GM12878 (cell line): ENCODE measurements around the gene RIC3. TPM values are rescaled to one million over a fixed set of nuclear protein-coding genes. Genes with fewer than 3 reads are reported as not detected.

Experiments
- ATAC-seq: fragments of 200-7000 bp; cut with Tn5 transposase; 3 replicates; pipeline ENCODE4 v1.9.1; 2020; ENCODE audit warnings: mild to moderate bottlenecking, moderate library complexity
- BruUV-seq: library from RNA; stranded (reverse); fragments of 400-500 nt; replicated peaks from 2 replicates; lab custom pipeline; 2021; lab: Mats Ljungman, UMichigan
- CTCF ChIA-PET: fragments of 300-600 bp; sonication (Branson Sonifier 250); formaldehyde crosslinking; extraction: SDS; loops from one replicate; lab custom pipeline; 2021; ENCODE audit warnings: inconsistent platforms; lab: Yijun Ruan, JAX
- POLR2A ChIA-PET: fragments of 350-600 bp; formaldehyde crosslinking; extraction: SDS; loops from one replicate; lab custom pipeline; 2021; ENCODE audit warnings: inconsistent platforms; lab: Charles Lee
- RAD21 ChIA-PET: fragments of 300-600 bp; sonication (Branson Sonifier 250); formaldehyde crosslinking; loops from one replicate; lab custom pipeline; 2023; ENCODE audit warnings: antibody characterized with exemption; ENCODE audit not compliant: unreplicated experiment; lab: Charles Lee
- SMC1A ChIA-PET: fragments of 300-600 bp; sonication (Branson Sonifier 250); formaldehyde crosslinking; loops from one replicate; lab custom pipeline; 2023; ENCODE audit not compliant: unreplicated experiment, uncharacterized antibody; lab: Charles Lee
- DNase-seq: peaks from one replicate; pipeline ENCODE4 v3.0.0-alpha.2; 2011; ENCODE audit warnings: low read depth, low spot score
- FAIRE-seq: peaks from 3 replicates; lab custom pipeline; 2011; peaks lifted over from hg19 to GRCh38; lab: Jason Lieb, UNC
- H2AFZ ChIP-seq: 2 replicates; pipeline ENCODE4 v1.6.0; 2011; ENCODE audit warnings: low read depth, low read length, control low read depth; ENCODE audit not compliant: control insufficient read depth
- H3K27ac ChIP-seq: 2 replicates; pipeline ENCODE4 v1.5.1; 2011; ENCODE audit warnings: control low read depth; ENCODE audit not compliant: control insufficient read depth, insufficient read depth
- H3K27me3 ChIP-seq, 2 experiments: replicated peaks in 1 of 2; 2 replicates each; pipeline versions ENCODE4 v1.6.0 to v1.6.1; 2011; ENCODE audit warnings: low read length in 1 of 2; ENCODE audit not compliant: control insufficient read depth in 2 of 2, insufficient read depth in 2 of 2
- H3K36me3 ChIP-seq, 2 experiments: 2 replicates each; pipeline ENCODE4 v1.5.1; 2011; ENCODE audit warnings: low read length in 1 of 2; ENCODE audit not compliant: control insufficient read depth in 2 of 2, insufficient read depth in 2 of 2
- H3K4me1 ChIP-seq: 2 replicates; pipeline ENCODE4 v1.6.1; 2011; ENCODE audit warnings: mild to moderate bottlenecking, low read length, moderate library complexity, mixed read lengths; ENCODE audit not compliant: control insufficient read depth, insufficient read depth
- H3K4me2 ChIP-seq: 2 replicates; pipeline ENCODE4 v1.6.0; 2011; ENCODE audit warnings: control low read depth; ENCODE audit not compliant: control insufficient read depth, insufficient read depth
- H3K4me3 ChIP-seq: fragments of 200-600 bp; sonication (generic); 2 replicates; pipeline ENCODE4 v1.5.1; 2016
- H3K79me2 ChIP-seq: 2 replicates; pipeline ENCODE4 v1.6.0; 2011; ENCODE audit warnings: low read length; ENCODE audit not compliant: control insufficient read depth, insufficient read depth
- H3K9ac ChIP-seq: 2 replicates; pipeline ENCODE4 v1.8.0; 2011; ENCODE audit warnings: low read length, control low read depth, mixed read lengths; ENCODE audit not compliant: control insufficient read depth, insufficient read depth
- H3K9me3 ChIP-seq: replicated peaks from 3 replicates; pipeline ENCODE4 v1.5.1; 2011; ENCODE audit warnings: mild to moderate bottlenecking, low read length; ENCODE audit not compliant: control insufficient read depth, insufficient read depth
- H4K20me1 ChIP-seq: 2 replicates; pipeline ENCODE4 v1.6.0; 2011; ENCODE audit not compliant: control insufficient read depth, insufficient read depth
- CBX5 ChIP-seq: sonication (generic); IDR thresholded peaks from 2 replicates; pipeline ENCODE4 v1.6.1; 2016; ENCODE audit warnings: low read depth, moderate library complexity, mild to moderate bottlenecking, inconsistent platforms
- CHD1 ChIP-seq: IDR thresholded peaks from 2 replicates; pipeline ENCODE4 v1.6.1; 2012; ENCODE audit warnings: low read depth, low read length, improper control_type of control experiment
- EP300 ChIP-seq, 2 experiments: fragments of 150-350 bp in 1 of 2; IDR thresholded peaks; 2 replicates each; pipeline ENCODE4 v1.6.1; 2011 to 2012; ENCODE audit warnings: low read depth in 2 of 2, low read length in 2 of 2, borderline replicate concordance in 1 of 2, improper control_type of control experiment in 1 of 2, inconsistent platforms in 1 of 2; ENCODE audit not compliant: control insufficient read depth in 1 of 2
- FOXK2 ChIP-seq: fragments of 450-650 bp; IDR thresholded peaks from 2 replicates; pipeline ENCODE4 v1.6.1; 2017; ENCODE audit warnings: mild to moderate bottlenecking, moderate library complexity
- NFYB ChIP-seq: IDR thresholded peaks from 2 replicates; pipeline ENCODE4 v1.6.1; 2011; ENCODE audit warnings: low read depth, mild to moderate bottlenecking, low read length, improper control_type of control experiment, moderate library complexity; ENCODE audit not compliant: insufficient read depth
- SIX5 ChIP-seq: IDR thresholded peaks from 2 replicates; pipeline ENCODE4 v1.6.1; 2011; ENCODE audit warnings: mild to moderate bottlenecking, low read depth, low read length, moderate library complexity; ENCODE audit not compliant: severe bottlenecking
- SKIL ChIP-seq: fragments of 450-650 bp; IDR thresholded peaks from 2 replicates; pipeline ENCODE4 v1.6.1; 2017; ENCODE audit warnings: mild to moderate bottlenecking, low read depth, inconsistent platforms; ENCODE audit not compliant: poor library complexity, severe bottlenecking
- YBX1 ChIP-seq: fragments of 450-650 bp; IDR thresholded peaks from 2 replicates; pipeline ENCODE4 v1.6.1; 2016; ENCODE audit warnings: antibody characterized with exemption
- ZNF207 ChIP-seq: fragments of 450-650 bp; IDR thresholded peaks from 2 replicates; pipeline ENCODE4 v1.6.1; 2014; ENCODE audit warnings: antibody characterized with exemption, mild to moderate bottlenecking, borderline replicate concordance
- ZNF24 ChIP-seq: fragments of 450-650 bp; IDR thresholded peaks from 2 replicates; pipeline ENCODE4 v1.6.1; 2017; ENCODE audit warnings: antibody characterized with exemption, mild to moderate bottlenecking
- WGBS: methylation state at CpG from one replicate; pipeline ENCODE4 v1.1.6; 2016; ENCODE audit warnings: low lambda C conversion rate; ENCODE audit not compliant: insufficient replicate concordance, insufficient coverage; ENCODE audit errors: missing lambda C conversion rate; 5-methylcytosine and 5-hydroxymethylcytosine counted together
- in situ Hi-C: fragments of 300-500 bp; cut with MboI; formaldehyde crosslinking; loops from 9 replicates; pipeline ENCODE4 v1.14.3; 2018; ENCODE audit warnings: mixed read lengths
- intact Hi-C: fragments of 100-400 bp; cut with micrococcal nuclease; formaldehyde crosslinking; loops from one replicate; pipeline ENCODE4 v1.14.2; 2022; ENCODE audit not compliant: unreplicated experiment
- polyA plus RNA-seq, 11 experiments: library from polyadenylated mRNA; depleted of rRNA in 4 of 11; unstranded in 6 of 11; stranded (reverse) in 5 of 11; fragments of >200 nt; fragmentation: Nextera tagmentation in 4 of 11; fragmentation: Illumina TruSeq in 1 of 11; extraction: Ambion mirVana in 4 of 11; extraction: Trizol in 1 of 11; gene quantifications; 1 replicate in 1 of 11; 2 replicates in 10 of 11; pipeline versions ENCODE4 v1.2.1 to v1.2.3, GENCODE V29; 2011 to 2016; ENCODE audit warnings: inconsistent platforms in 2 of 11, missing spikeins in 2 of 11, low read depth in 1 of 11
- total RNA-seq, 4 experiments: library from RNA; depleted of rRNA in 3 of 4; stranded (reverse); fragments of >200 nt in 3 of 4; fragmentation: Illumina TruSeq in 1 of 4; extraction: Trizol in 1 of 4; gene quantifications; 2 replicates each; pipeline versions ENCODE4 v1.2.1 to v1.2.3, GENCODE V29; 2013 to 2021

The RIC3 gene
- total and polyA plus RNA-seq, 10 of the 15 experiments (the other 5 are each of a cell fraction or from before 2014, with no cell fraction given), result 0.90 to 8.9 (median 2.2) TPM

GRCh38 chr11:8204025-8204424 is 35.2 kb upstream of the RIC3 start (continued):
- TF ChIP-seq ZNF207, result no peak

GRCh38 chr11:8203414-8203715 is 34.5 kb upstream of the RIC3 start:
- in situ Hi-C loops, result no loop called here

More at GRCh38 chr11:8203414-8203715, 34.5 kb upstream of the RIC3 start:
- H3K9me3 ChIP-seq, result no peaks in the 10 kb centered on the region
- FAIRE-seq (no peak), DNase-seq (no peak), ATAC-seq (no peak)
- POLR2A ChIA-PET, result interaction anchor here (0.6 to 1.2 kb wide), 2 partner anchors 8 to 64 kb away, joined by 3 to 4 read pairs; no protein-coding TSS in a partner anchor
- no peak for TF ChIP-seq SKIL
- no peak for TF ChIP-seq FOXK2
- no peak for TF ChIP-seq EP300 (IDR thresholded peaks at IDR 0.05; ENCODE audit: borderline replicate concordance in 1 of 2, control insufficient read depth in 1 of 2, low read depth in 2 of 2, low read length in 2 of 2)
- no peak for TF ChIP-seq YBX1
- no peak for TF ChIP-seq CHD1
- no peak for TF ChIP-seq NFYB
- no peak for TF ChIP-seq ZNF24
- TF ChIP-seq CBX5, result no peak
- TF ChIP-seq SIX5, result no peak
- H3K36me3 ChIP-seq, result no peaks in the 10 kb centered on the region
- no TSS peak for BruUV-seq
- RAD21 ChIA-PET, result interaction anchor here (1.3 to 3.8 kb wide), 4 partner anchors 10 to 659 kb away, joined by 3 to 22 read pairs (median 7); no protein-coding TSS in a partner anchor
- intact Hi-C loops, result loop anchor here (10.0 kb wide), 1 partner anchor 169 kb away; no protein-coding TSS in a partner anchor
- H3K79me2 ChIP-seq, result no peaks in the 10 kb centered on the region
- H4K20me1 ChIP-seq, result no peaks in the 10 kb centered on the region
- CTCF ChIA-PET, result interaction anchor here (1.2 to 8.7 kb wide), 5 partner anchors 8 to 364 kb away, joined by 3 to 132 read pairs (median 9); no protein-coding TSS in a partner anchor
- no peak overlapping the region for H2AFZ ChIP-seq
- peaks cover 0 to 3% of the 10 kb centered on the region in 2 experiments; a peak in 2 of 4 replicates for H3K27me3 ChIP-seq
- H3K27ac ChIP-seq, result no peak overlapping the region
- H3K4me1 ChIP-seq, result peaks cover 4% of the 10 kb centered on the region; the same call in 1 of the 2 replicates
- no peak overlapping the region for H3K4me3 ChIP-seq
- whole genome bisulfite sequencing, result 25% methylated on average over 2 of the region's 2 CpGs
- H3K9ac ChIP-seq, result no peak overlapping the region
- SMC1A ChIA-PET, result interaction anchor here (0.9 to 2.4 kb wide), 4 partner anchors 10 to 364 kb away, joined by 3 to 17 read pairs (median 9); no protein-coding TSS in a partner anchor
- no peak overlapping the region for H3K4me2 ChIP-seq
